HG03097 (cell line): Measurements from ENCODE around the gene AURKA.
"Not testable (repeated sequence)": the region's sequence is repeated elsewhere in the genome, so short reads cannot be mapped to it uniquely, and the experiment has no call there.

ENCODE experiments used
- ATAC-seq: cut with Tn5 transposase; IDR thresholded peaks from one replicate; pipeline ENCODE4 v1.9.1; 2021; ENCODE audit not compliant: unreplicated experiment, low FRiP score

AURKA gene

GRCh38 chr20:56360908-56361205 is 31.2 kb downstream of the AURKA start:
- ATAC-seq: no peak

DNA sequence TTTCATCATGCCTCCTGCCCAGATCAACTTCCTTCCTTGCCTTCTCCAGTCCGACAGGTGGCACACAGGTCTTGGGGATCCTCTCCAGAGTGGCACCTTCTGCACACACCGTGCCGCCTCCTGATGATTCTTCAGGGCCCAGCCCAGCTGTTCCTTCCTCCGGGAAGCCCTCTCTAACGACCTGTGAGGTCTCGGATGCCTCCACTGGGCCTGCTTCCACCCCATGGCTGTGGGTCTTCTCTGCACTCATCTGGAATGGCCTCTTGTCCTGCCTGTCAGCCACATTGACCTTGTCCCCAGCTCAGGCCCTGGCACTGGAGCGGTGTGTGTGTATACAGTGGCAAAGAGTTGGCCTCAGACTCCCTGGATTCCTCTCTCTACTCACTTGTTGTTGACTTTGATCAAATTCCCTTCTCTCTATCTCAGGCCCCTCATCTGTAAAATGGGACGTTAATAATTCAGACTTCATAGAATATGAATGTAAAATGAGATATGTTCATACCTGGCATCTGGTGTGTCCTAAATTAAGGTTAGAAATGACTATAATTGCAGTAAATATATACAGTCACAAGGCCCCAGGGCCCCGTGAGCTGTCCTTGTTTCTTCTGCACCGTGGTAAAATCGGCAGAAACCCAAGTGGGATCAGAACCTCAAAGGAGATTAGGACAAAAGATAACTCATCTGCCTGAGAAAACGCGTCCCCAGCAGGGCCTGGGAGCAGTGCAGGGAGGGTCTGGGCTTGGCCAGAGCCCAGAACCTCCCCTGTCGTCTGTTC is 31.7 kb downstream of the AURKA start:
- no peak for ATAC-seq

GRCh38 chr20:56359212-56360132 is 32.5 kb downstream of the AURKA start:
- no peak for ATAC-seq

- peak; percentile 99 for ATAC-seq
Measured at GRCh38 chr20:56358600-56359211, 33.3 kb downstream of the AURKA start, which contains the start of gene FAM210B. Gene FAM210B (plus strand): TSS chr20:56358974. CDS start chr20:56359006, 32 bp downstream.

- no peak for ATAC-seq
Measured at GRCh38 chr20:56358070-56358469, 33.9 kb downstream of the AURKA start.

- no peak for ATAC-seq
Measured at GRCh38 chr20:56353356-56353755, 38.7 kb downstream of the AURKA start.

DNA sequence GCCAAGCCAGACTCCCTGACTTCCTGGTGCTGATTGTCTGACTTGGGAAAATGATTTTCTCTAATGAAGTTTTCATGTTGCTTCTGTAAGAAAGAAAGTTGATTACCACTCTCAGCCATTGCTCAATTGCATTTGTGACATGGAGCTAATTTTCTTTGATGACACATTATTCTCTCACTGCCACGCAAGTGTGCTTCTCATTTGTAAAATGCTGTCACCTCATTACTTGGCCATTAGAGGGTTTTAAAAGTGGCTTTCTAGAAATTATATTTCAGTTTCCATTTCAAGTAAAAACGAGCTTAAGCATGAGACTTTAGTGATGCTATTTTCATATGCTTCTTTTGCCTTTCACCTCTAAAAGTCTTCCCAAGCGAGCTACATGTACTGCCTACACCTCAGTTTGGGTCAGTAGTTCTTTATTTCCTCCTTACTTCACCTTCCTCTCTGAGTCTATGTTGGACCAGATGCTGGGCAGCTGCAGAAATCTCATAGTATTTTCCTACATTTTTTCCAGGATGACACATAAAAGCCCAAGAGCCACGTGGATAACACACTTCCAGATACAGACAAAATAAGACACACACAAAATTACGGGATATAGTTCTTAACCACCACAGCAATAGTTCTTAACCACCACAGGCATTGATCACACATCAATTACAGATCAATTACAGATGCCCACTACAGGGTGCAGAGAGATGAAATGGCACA is 39.5 kb downstream of the AURKA start:
- no peak for ATAC-seq

GRCh38 chr20:56350842-56351241 is 41.2 kb downstream of the AURKA start:
- no peak for ATAC-seq

GRCh38 chr20:56348746-56349145 is 43.3 kb downstream of the AURKA start:
- no peak for ATAC-seq

- no peak for ATAC-seq
Measured at GRCh38 chr20:56348305-56348693, 43.7 kb downstream of the AURKA start.

DNA sequence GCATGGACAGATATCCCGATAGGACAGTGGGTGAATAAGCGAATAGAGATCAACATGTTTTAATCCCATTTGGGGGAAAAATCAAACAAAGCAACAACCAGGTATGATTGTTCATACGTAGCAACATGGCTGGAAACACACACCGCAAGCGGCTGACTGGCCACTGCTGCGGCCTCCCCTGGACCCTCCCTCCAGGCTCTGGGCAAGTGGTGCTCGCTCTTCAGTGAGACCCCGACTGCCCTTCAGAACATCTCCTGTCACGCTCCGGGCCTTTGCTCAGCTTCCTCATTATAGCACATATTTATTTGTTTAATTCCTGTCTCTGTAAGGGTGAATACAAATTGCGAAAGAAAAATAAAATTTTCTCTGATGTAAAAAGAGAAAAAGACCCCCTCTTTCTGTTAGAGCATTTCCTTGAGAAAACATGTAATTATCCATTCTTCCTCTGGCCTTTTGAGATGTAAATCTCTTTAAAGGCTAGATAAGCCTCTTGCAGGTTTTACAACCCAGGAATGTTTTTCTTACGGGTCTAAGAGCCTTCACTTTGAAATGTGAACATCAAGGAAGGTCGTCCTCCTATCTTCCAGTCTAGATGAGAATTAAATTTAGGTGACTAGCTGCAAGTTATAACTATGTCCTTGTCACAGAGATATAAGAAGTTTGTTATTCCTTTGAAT is 44.2 kb downstream of the AURKA start:
- ATAC-seq: no peak

DNA sequence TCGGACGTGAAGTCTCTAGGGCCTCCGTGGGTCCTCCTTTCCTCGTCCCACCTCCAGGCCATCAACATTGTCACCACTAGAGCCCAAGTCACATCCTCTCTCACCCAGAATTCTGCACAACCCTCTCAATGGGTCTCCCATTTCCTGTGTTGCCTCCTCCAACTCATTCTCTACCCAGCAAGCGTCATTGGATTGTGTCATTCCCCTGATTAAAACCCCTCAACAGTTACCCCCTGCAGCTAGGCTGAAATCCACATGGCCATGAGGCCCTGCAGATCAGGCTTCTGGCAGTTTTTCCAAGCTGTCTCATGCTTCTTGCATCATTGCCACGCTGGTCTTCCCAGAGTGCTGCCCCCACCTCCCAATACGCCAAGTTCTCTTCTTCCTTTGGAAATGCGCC is 46.1 kb downstream of the AURKA start:
- no peak for ATAC-seq

- no peak for ATAC-seq
Measured at GRCh38 chr20:56343861-56344381, 48.1 kb downstream of the AURKA start.

- ATAC-seq: no peak
Measured at GRCh38 chr20:56342783-56343182, 49.2 kb downstream of the AURKA start.

DNA sequence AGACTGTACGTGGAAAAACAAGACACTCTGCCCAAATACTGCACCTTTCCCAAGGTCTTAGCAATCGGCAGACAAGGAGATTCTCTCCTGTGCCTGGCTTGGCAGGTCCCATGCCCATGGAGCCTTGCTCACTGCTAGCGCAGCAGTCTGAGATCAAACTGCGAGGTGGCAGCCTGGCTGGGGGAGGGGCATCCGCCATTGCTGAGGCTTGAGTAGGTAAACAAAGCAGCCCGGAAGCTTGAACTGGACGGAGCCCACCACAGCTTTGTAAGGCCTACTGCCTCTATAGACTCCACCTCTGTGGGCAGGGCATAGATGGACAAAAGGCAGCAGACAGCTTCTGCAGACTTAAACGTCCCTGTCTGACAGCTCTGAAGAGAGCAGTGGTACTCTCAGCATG is 55.3 kb downstream of the AURKA start:
- not testable (repeated sequence) for ATAC-seq

DNA sequence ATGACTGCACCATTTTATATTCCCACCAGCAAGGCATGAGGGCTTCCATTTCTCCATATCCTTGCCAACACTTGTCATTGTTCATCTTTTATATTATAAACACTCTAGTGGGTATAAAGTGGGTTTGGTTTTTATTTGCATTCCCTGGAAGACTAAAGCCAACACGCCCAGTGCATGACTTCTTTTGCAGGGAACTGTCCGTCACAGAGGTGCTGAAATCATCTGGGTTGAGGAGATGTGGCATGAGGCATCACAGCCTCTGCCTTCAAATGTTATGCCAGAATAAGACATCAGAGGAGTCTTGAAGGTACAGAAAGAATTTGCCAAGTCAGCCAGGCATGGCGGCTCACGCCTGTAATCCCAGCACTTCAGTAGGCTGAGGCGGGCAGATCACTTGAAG is 63.2 kb downstream of the AURKA start:
- ATAC-seq: no peak

GRCh38 chr20:56324806-56325205 is 67.2 kb downstream of the AURKA start:
- no peak for ATAC-seq

DNA sequence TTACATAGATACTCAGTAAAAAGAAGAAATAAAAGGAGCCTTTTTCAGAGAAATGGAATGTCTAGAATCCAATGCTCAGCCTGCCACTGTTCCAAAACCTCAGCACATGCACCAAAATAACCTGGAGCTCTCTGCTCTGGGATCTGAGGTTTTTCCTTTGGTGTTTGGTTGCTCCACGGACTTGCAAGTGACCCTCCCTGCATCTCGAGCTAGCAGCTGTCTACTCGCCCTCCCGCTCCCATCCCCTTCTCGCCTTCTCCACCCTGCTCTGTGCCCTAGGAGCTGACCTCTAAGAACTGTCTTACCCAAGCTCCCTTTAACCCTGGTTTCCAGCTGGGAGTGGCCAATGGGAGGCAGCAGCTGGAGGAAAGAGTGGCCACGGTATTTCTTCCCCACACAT is 68.4 kb downstream of the AURKA start:
- ATAC-seq: no peak

- ATAC-seq: no peak
Measured at GRCh38 chr20:56323206-56323605, 68.8 kb downstream of the AURKA start.

- no peak for ATAC-seq
Measured at GRCh38 chr20:56322681-56323080, 69.3 kb downstream of the AURKA start.
